ENCODE data around the gene MYL7. TPM values are rescaled to one million over a fixed set of nuclear protein-coding genes. Genes with fewer than 3 reads are reported as not detected.

Gene MYL7
- total and polyA plus RNA-seq, 2 donors (not counting 3 experiments of a cell fraction or from before 2014, with no cell fraction given) = not detected

DNA sequence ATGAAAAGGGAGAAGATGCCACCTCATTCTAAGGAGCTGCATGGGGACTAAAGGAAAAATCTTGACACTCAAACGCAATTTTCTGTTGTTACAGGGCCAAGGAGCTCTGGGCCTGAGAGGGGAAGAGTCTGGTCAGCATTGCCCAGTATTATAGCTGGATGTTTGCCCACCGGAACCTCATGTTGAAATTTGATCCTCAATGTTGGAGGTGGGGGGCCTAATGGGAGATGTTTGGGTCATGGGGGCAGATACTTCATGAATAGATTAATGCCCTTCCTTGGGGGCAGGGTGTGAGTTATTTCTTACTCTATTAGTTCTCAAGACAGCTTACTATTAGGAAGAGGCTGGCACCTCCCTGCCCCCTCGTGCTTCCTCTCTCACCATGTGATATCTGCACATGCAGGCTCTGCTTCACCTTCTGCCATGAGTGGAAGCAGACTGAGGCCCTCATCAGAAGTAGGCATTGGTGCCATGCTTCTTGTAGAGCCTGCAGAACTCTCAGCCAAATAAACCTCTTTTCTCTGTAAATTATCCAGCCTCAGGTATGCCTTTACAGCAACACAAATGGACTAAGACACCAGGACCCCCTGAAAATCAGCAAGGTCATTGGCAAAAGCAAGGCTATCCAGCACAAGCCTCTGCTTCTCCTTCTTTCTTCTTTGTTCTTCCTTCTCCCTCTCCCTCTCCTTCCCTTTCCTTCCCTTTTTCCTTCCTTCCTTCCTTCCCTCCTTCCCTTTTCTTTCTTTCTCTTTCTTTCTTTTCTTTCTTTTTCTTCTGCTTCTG is 33.0 kb upstream of the MYL7 start:
- Histone ChIP-seq H3K9me1 (replicated peaks; ENCODE audit: control insufficient read depth, extremely low read depth, insufficient read depth, low read length) (no peaks in the 10 kb centered on the region), H3K4me3 (replicated peaks in 1 of 3; ENCODE audit: insufficient read depth in 1 of 3, low read depth in 1 of 3, low read length in 3 of 3) (no peak overlapping the region), H4K20me1 (replicated peaks; ENCODE audit: control insufficient read depth, extremely low read depth, insufficient read depth, low read length) (no peaks in the 10 kb centered on the region), H3K27ac (ENCODE audit: insufficient read depth, low read depth, low read length) (no peak overlapping the region), H3K4me1 (ENCODE audit: control insufficient read depth, extremely low read depth, insufficient read depth, low read length) (no peaks in the 10 kb centered on the region), H3K27me3 (ENCODE audit: control insufficient read depth in 2 of 2, insufficient read depth in 2 of 2, low read length in 2 of 2) (peaks cover 9 to 13% of the 10 kb centered on the region in 2 experiments), H3K36me3 (ENCODE audit: control insufficient read depth in 2 of 2, extremely low read depth in 1 of 2, insufficient read depth in 2 of 2, low read length in 2 of 2) (no peaks in the 10 kb centered on the region), H3K79me2 (ENCODE audit: control insufficient read depth, insufficient read depth, low read length) (no peaks in the 10 kb centered on the region), H2AFZ (ENCODE audit: low read depth, low read length) (no peak overlapping the region), H3K9me3 (replicated peaks; ENCODE audit: control insufficient read depth, insufficient read depth, low read length) (no peaks in the 10 kb centered on the region), H3K9ac (replicated peaks; ENCODE audit: extremely low read depth, insufficient read depth, low read length) (no peak overlapping the region), H3K4me2 (ENCODE audit: insufficient read depth, low read length) (no peak overlapping the region)
- dilution Hi-C loops (cut with MboI; ENCODE audit: extremely low pct_ligation_motif_present, low sequenced_read_pairs) (no loop called here), intact Hi-C loops (cut with micrococcal nuclease) (no loop called here)
- no peak for TF ChIP-seq EZH2 (IDR thresholded peaks at IDR 0.05; ENCODE audit: borderline replicate concordance, low read depth, low read length, severe bottlenecking)
- ChIA-PET POLR2A (no interaction called here), CTCF (interaction anchor here (1.7 kb wide), 1 partner anchor 27 kb away, joined by 5 read pairs; no protein-coding TSS in a partner anchor)
- DNase-seq (ENCODE audit: low read depth, low spot score) = no peak
- FAIRE-seq = no peak
- no TSS peak for BruUV-seq (replicated peaks)

DNA sequence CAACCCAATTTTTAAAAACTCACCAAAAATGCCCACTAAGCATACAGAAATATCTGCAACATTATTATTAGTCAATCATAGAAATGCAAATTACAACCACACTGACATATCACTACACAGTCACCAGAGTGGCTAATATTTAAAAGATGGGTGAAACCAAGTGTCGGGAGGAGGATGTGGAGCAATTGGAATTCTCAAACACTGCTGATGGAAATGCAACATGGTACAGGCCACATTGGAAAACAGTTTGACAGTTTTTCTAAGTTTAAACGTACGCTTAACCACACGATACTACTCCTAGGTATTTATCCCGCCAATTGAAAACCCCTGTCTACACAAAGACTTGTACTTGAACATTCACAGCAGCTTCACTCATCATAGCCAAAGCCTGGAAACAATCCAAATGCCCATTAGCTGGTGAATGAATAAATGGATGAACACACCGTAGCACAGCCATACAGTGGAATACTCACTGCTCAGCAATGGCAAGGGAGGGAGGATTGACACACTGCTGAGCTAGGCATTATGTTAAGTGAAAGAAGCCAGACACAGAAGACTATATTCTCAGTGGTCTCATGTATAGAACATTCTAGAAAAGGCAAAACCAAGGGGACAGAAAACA is 31.8 kb upstream of the MYL7 start:
- dilution Hi-C loops (cut with MboI; ENCODE audit: extremely low pct_ligation_motif_present, low sequenced_read_pairs) = no loop called here
- CTCF ChIA-PET = interaction anchor here (1.7 kb wide), 1 partner anchor 26 kb away, joined by 5 read pairs; no protein-coding TSS in a partner anchor
- H3K36me3 ChIP-seq (ENCODE audit: control insufficient read depth in 2 of 2, extremely low read depth in 1 of 2, insufficient read depth in 2 of 2, low read length in 2 of 2) = no peaks in the 10 kb centered on the region

More for the DNA sequence above, 31.8 kb upstream of the MYL7 start:
- Histone ChIP-seq H3K9me3 (replicated peaks; ENCODE audit: control insufficient read depth, insufficient read depth, low read length) (no peaks in the 10 kb centered on the region), H3K27me3 (ENCODE audit: control insufficient read depth in 2 of 2, insufficient read depth in 2 of 2, low read length in 2 of 2) (peaks cover 9 to 12% of the 10 kb centered on the region in 2 experiments), H3K9me1 (replicated peaks; ENCODE audit: control insufficient read depth, extremely low read depth, insufficient read depth, low read length) (no peaks in the 10 kb centered on the region), H3K4me1 (ENCODE audit: control insufficient read depth, extremely low read depth, insufficient read depth, low read length) (no peaks in the 10 kb centered on the region), H3K4me2 (ENCODE audit: insufficient read depth, low read length) (no peak overlapping the region), H2AFZ (ENCODE audit: low read depth, low read length) (no peak overlapping the region), H4K20me1 (replicated peaks; ENCODE audit: control insufficient read depth, extremely low read depth, insufficient read depth, low read length) (no peaks in the 10 kb centered on the region), H3K79me2 (ENCODE audit: control insufficient read depth, insufficient read depth, low read length) (no peaks in the 10 kb centered on the region), H3K27ac (ENCODE audit: insufficient read depth, low read depth, low read length) (no peak overlapping the region), H3K4me3 (replicated peaks in 1 of 3; ENCODE audit: insufficient read depth in 1 of 3, low read depth in 1 of 3, low read length in 3 of 3) (no peak overlapping the region), H3K9ac (replicated peaks; ENCODE audit: extremely low read depth, insufficient read depth, low read length) (no peak overlapping the region)
- BruUV-seq (replicated peaks) = no TSS peak
- FAIRE-seq (no peak), DNase-seq (ENCODE audit: low read depth, low spot score) (no peak)
- POLR2A ChIA-PET = interaction anchor here (0.6 kb wide), 1 partner anchor 37 kb away, joined by 3 read pairs; no protein-coding TSS in a partner anchor
- no peak for TF ChIP-seq JUN (IDR thresholded peaks at IDR 0.05; ENCODE audit: borderline replicate concordance, insufficient read depth, insufficient read length, low read depth)
- no peak for TF ChIP-seq GATA2 (IDR thresholded peaks at IDR 0.05; ENCODE audit: insufficient read depth, insufficient read length, low read depth, low read length)
- intact Hi-C loops (cut with micrococcal nuclease) = no loop called here

All from endothelial cell of umbilical vein (primary cell).